ENCODE measurements around the gene PRKACB. TPM values are rescaled to one million over a fixed set of nuclear protein-coding genes. Genes with fewer than 3 reads are reported as not detected.
"Not testable (repeated sequence)": the region's sequence is repeated elsewhere in the genome, so short reads cannot be mapped to it uniquely, and the experiment has no call there.

PRKACB gene
- total RNA-seq = 11.6 and 13.7 TPM in 2 replicates

DNA sequence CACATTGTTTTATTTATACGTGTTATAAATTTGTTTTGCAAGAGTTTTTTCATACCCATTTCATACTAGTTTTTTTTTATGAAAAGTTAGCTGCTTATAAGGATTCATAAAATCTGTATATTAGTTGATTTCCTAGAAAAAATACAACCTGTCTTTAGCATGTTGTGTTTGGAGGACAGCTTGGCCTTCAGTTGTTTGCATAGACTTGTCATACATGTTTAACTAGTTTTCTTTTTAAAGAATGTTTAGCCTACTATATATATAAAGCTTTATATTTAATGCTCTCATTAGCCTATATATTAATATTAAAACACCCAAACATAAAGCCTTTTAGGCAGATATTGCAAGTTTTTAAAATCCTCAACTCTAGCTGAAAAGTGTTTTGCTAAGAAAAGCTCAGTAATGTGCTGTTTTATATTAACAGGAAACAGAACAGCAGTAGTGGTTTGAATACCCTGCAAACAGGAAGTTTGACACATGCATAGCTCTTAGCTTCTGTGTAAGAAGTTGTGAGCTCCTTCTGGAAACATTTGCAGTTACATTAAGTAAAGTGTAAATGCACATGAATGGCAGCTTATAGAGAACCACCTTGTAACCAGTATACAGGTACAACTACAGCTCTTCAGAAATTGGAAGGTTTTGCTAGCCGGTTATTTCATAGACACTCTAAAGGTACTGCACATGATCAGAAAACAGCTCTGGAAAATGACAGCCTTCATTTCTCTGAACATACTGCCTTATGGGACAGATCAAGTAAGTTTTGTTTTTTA, at the start of gene PRKACB:
TSS of gene PRKACB (plus strand) at position 476 of the 770 bp plus-strand sequence. CDS start at position 567, 91 bp downstream.
- no peaks in the 10 kb centered on the region for H3K27me3 ChIP-seq (ENCODE audit: control insufficient read depth, insufficient read depth, low read length)

DNA sequence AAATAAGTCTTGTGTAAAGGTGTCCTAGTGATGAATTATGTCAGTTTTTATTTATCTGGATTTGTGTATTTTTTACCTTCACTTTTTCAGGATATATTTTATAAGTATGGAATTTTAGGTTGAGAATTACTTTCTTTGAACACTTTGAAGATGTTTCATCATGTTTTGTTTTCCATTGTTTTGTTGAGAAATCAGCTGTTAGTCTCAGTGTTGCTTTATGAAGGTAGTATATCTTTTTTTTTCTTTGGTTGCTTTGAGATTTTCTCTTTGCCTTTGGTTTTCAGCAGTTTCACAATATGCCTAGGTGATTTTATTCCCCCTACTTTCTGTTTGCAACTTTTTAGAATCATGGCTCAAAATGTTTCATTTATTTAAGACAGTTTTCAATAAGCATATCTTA, 48.8 kb upstream of the PRKACB start:
- Histone ChIP-seq H3K36me3 (ENCODE audit: control insufficient read depth, insufficient read depth, low read length) (no peaks in the 10 kb centered on the region), H3K27me3 (ENCODE audit: control insufficient read depth, insufficient read depth, low read length) (no peaks in the 10 kb centered on the region), H3K4me3 (ENCODE audit: low read depth, low read length) (no peak overlapping the region)
- no peak for DNase-seq (ENCODE audit: low read depth)
- TF ChIP-seq, protein P1, sequence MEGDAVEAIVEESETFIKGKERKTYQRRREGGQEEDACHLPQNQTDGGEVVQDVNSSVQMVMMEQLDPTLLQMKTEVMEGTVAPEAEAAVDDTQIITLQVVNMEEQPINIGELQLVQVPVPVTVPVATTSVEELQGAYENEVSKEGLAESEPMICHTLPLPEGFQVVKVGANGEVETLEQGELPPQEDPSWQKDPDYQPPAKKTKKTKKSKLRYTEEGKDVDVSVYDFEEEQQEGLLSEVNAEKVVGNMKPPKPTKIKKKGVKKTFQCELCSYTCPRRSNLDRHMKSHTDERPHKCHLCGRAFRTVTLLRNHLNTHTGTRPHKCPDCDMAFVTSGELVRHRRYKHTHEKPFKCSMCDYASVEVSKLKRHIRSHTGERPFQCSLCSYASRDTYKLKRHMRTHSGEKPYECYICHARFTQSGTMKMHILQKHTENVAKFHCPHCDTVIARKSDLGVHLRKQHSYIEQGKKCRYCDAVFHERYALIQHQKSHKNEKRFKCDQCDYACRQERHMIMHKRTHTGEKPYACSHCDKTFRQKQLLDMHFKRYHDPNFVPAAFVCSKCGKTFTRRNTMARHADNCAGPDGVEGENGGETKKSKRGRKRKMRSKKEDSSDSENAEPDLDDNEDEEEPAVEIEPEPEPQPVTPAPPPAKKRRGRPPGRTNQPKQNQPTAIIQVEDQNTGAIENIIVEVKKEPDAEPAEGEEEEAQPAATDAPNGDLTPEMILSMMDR (IDR thresholded peaks at IDR 0.05; ENCODE audit: insufficient read depth, low read length, poor library complexity, severe bottlenecking) = no peak

More for the DNA sequence above, at the start of gene PRKACB:
- no peak for DNase-seq (ENCODE audit: low read depth)
- TF ChIP-seq, protein P1 (IDR thresholded peaks at IDR 0.05; ENCODE audit: insufficient read depth, low read length, poor library complexity, severe bottlenecking) = no peak
- H3K36me3 ChIP-seq (ENCODE audit: control insufficient read depth, insufficient read depth, low read length) = no peaks in the 10 kb centered on the region
- H3K4me3 ChIP-seq (ENCODE audit: low read depth, low read length) = no peak within 1 kb of the TSS

DNA sequence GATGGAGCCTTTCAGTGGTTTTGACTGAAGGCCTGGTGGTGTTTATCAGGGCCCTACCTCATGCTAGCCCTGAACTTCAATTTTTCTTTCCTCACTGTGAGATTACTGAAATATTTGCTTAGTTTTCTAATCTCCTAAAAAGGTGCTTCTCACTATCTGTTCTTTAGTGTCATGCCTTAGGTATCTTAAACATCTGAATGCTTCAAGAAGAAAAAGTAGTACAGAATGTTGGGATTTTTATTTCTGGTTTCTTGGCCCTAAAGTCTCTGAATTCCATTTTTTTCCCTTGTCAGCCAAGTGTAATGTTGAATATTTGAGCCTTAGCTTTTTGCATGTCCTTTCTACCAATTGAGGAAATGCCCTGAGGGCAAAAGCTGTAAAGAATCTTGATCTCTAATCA, 47.9 kb upstream of the PRKACB start:
- no peak for DNase-seq (ENCODE audit: low read depth)
- H3K36me3 ChIP-seq (ENCODE audit: control insufficient read depth, insufficient read depth, low read length) = no peaks in the 10 kb centered on the region
- no peaks in the 10 kb centered on the region for H3K27me3 ChIP-seq (ENCODE audit: control insufficient read depth, insufficient read depth, low read length)
- no peak overlapping the region for H3K4me3 ChIP-seq (ENCODE audit: low read depth, low read length)
- TF ChIP-seq, protein P1 (IDR thresholded peaks at IDR 0.05; ENCODE audit: insufficient read depth, low read length, poor library complexity, severe bottlenecking) = no peak

DNA sequence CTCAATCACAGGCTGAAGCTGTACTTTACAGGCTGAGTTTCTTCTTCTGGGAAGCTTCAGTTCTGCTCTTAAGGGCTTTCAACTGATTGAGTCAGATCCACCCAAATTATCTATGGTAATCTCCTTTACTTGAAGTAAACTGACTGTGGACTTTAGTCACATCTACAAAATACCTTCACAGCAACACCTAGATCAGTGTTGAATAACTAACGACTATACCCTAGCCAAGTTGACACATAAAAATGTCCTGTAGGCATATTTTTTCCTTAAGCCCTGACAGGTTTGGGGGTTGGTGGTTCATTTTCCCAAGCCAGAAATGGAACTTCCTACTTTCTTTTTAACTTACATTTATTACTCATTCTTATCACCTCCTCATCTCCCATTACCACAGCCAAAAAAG, 42.9 kb upstream of the PRKACB start:
- DNase-seq (ENCODE audit: low read depth) = no peak
- no peak overlapping the region for H3K4me3 ChIP-seq (ENCODE audit: low read depth, low read length)
- TF ChIP-seq, protein P1 (IDR thresholded peaks at IDR 0.05; ENCODE audit: insufficient read depth, low read length, poor library complexity, severe bottlenecking) = no peak
- H3K36me3 ChIP-seq (ENCODE audit: control insufficient read depth, insufficient read depth, low read length) = no peaks in the 10 kb centered on the region
- no peaks in the 10 kb centered on the region for H3K27me3 ChIP-seq (ENCODE audit: control insufficient read depth, insufficient read depth, low read length)

DNA sequence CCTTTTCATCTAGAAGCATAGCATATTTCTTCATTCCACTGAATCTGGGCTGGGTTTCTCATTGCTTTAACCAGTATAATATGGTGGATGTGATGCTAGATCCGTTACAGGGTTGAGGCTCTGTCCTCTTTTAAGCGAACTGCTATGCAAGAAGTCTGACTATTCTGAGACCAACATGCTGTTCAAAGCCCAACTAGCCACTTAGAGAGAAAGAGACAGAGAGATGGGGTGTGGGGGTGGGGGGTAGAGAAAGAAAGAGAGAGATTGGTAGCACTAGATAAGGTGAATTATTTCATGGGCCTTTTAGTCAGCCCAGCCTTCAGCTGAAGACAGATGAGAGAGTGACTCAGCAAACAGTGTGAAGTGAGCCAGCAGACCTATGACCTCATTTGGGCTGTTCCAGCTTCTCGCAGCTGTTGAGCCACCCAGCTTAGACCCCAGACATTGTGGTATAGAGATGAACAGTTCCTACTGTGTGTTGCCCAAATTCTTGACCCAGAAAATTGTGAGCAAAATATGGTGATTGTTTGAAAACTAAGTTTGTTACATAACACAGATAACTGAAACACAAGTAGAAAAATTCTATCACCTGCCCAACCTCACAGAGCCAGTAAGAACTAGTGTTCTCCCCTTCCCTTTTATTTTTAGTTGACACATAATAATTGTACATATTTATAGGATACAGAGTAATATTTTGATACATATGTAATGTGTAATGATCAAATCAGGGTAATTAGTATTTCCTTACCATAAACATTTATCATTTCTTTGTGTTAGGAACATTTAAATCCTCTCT, 40.7 kb upstream of the PRKACB start:
- H3K36me3 ChIP-seq (ENCODE audit: control insufficient read depth, insufficient read depth, low read length) = no peaks in the 10 kb centered on the region
- H3K27me3 ChIP-seq (ENCODE audit: control insufficient read depth, insufficient read depth, low read length) = no peaks in the 10 kb centered on the region
- peak; percentile 68 for DNase-seq (ENCODE audit: low read depth)
- no peak overlapping the region for H3K4me3 ChIP-seq (ENCODE audit: low read depth, low read length)
- TF ChIP-seq, protein P1 (IDR thresholded peaks at IDR 0.05; ENCODE audit: insufficient read depth, low read length, poor library complexity, severe bottlenecking) = no peak

DNA sequence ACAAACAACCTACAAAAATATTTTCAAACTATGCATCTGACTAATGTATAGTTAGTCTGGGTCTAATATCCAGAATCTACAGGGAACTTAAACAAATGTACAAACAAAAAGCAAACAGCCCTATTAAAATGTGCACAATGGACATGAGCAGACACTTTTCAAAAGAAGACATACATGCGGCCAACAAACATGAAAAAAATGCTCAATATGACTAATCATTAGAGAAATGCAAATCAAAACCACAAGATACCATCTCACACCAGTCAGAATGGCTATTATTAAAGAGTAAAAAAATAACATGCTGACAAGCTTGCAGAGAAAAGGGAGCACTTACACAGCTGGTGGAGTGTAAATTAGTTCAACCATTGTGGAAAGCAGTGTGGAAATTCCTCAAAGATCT, 36.5 kb upstream of the PRKACB start:
- not testable (repeated sequence) for H3K4me3 ChIP-seq (ENCODE audit: low read depth, low read length)

More for the DNA sequence above, 36.5 kb upstream of the PRKACB start:
- not testable (repeated sequence) for DNase-seq (ENCODE audit: low read depth); H3K27me3 ChIP-seq (ENCODE audit: control insufficient read depth, insufficient read depth, low read length); H3K36me3 ChIP-seq (ENCODE audit: control insufficient read depth, insufficient read depth, low read length)
